Mesodermal cell (in vitro differentiated cells): ENCODE results near the gene DOCK2.
"Not testable (repeated sequence)": the region's sequence is repeated elsewhere in the genome, so short reads cannot be mapped to it uniquely, and the experiment has no call there.

Experiments
- H3K27ac ChIP-seq: 2 replicates; pipeline ENCODE4 v1.7.0; 2013; ENCODE audit warnings: mild to moderate bottlenecking, low read depth, low read length, moderate library complexity; ENCODE audit not compliant: severe bottlenecking
- H3K36me3 ChIP-seq: 2 replicates; pipeline ENCODE4 v1.7.1; 2013; ENCODE audit warnings: mild to moderate bottlenecking, low read length, moderate library complexity; ENCODE audit not compliant: control insufficient read depth, insufficient read depth
- H3K4me1 ChIP-seq: one replicate; pipeline ENCODE4 v1.7.1; 2013; ENCODE audit warnings: mild to moderate bottlenecking, low read length; ENCODE audit not compliant: insufficient read depth, control insufficient read depth, poor library complexity, severe bottlenecking
- H3K4me3 ChIP-seq: 2 replicates; pipeline ENCODE4 v1.7.0; 2013; ENCODE audit warnings: low read length, control low read depth, mild to moderate bottlenecking; ENCODE audit not compliant: insufficient read depth, poor library complexity, severe bottlenecking; ENCODE audit errors: extremely low read depth
- H3K9me3 ChIP-seq: 2 replicates; pipeline ENCODE4 v1.7.1; 2013; ENCODE audit warnings: mild to moderate bottlenecking, low read length, moderate library complexity; ENCODE audit not compliant: control insufficient read depth
- WGBS, 2 experiments: methylation state at CpG; one replicate each; pipeline ENCODE4 v1.1.5; 2013; ENCODE audit warnings: missing lambda C conversion rate in 2 of 2; ENCODE audit not compliant: insufficient coverage in 2 of 2; 5-methylcytosine and 5-hydroxymethylcytosine counted together

Gene DOCK2

GRCh38 chr5:169754737-169755136 is 117.7 kb downstream of the DOCK2 start:
- Histone ChIP-seq H3K36me3 (no peaks in the 10 kb centered on the region), H3K9me3 (no peaks in the 10 kb centered on the region), H3K4me1 (peaks cover 3% of the 10 kb centered on the region), H3K27ac (no peak overlapping the region), H3K4me3 (no peak overlapping the region)

- Histone ChIP-seq H3K4me1 (peaks cover 3% of the 10 kb centered on the region), H3K36me3 (no peaks in the 10 kb centered on the region), H3K4me3 (no peak overlapping the region), H3K27ac (no peak overlapping the region), H3K9me3 (no peaks in the 10 kb centered on the region)
- WGBS, 2 experiments: 95 to 97% methylated on average over 7 to 9 of the region's 10 CpGs
These were observed 119.1 kb downstream of the DOCK2 start for GRCh38 chr5:169756071-169756765.

- no peak overlapping the region for H3K4me3 ChIP-seq
- peaks cover 3% of the 10 kb centered on the region for H3K4me1 ChIP-seq
- WGBS, 2 experiments: 100% methylated on average over 1 of the region's 1 CpG; no CpG with 5 or more reads in 1 of the 2 experiments
- H3K9me3 ChIP-seq: no peaks in the 10 kb centered on the region
- no peaks in the 10 kb centered on the region for H3K36me3 ChIP-seq
- H3K27ac ChIP-seq: no peak overlapping the region
These were observed 119.9 kb downstream of the DOCK2 start for GRCh38 chr5:169757016-169757415.

GRCh38 chr5:169758886-169759285 is 121.8 kb downstream of the DOCK2 start:
- H3K4me1 ChIP-seq: peaks cover 15% of the 10 kb centered on the region
- H3K36me3 ChIP-seq: no peaks in the 10 kb centered on the region
- H3K9me3 ChIP-seq: no peaks in the 10 kb centered on the region
- no peak overlapping the region for H3K4me3 ChIP-seq
- no peak overlapping the region for H3K27ac ChIP-seq

GRCh38 chr5:169760229-169760628 is 123.2 kb downstream of the DOCK2 start:
- no peaks in the 10 kb centered on the region for H3K36me3 ChIP-seq
- no peaks in the 10 kb centered on the region for H3K9me3 ChIP-seq
- no peak overlapping the region for H3K4me3 ChIP-seq
- peaks cover 13% of the 10 kb centered on the region for H3K4me1 ChIP-seq
- H3K27ac ChIP-seq: no peak overlapping the region

- 88 to 100% methylated on average over 1 of the region's 2 CpGs for WGBS, 2 experiments
- H3K4me1 ChIP-seq: peaks cover 13% of the 10 kb centered on the region
- H3K36me3 ChIP-seq: no peaks in the 10 kb centered on the region
- no peak overlapping the region for H3K4me3 ChIP-seq
- H3K9me3 ChIP-seq: no peaks in the 10 kb centered on the region
- H3K27ac ChIP-seq: no peak overlapping the region
These were observed 125.4 kb downstream of the DOCK2 start for GRCh38 chr5:169762338-169763095.

GRCh38 chr5:169763376-169764017 is 126.4 kb downstream of the DOCK2 start:
- Histone ChIP-seq H3K36me3 (no peaks in the 10 kb centered on the region), H3K4me3 (no peak overlapping the region), H3K27ac (no peak overlapping the region), H3K9me3 (no peaks in the 10 kb centered on the region), H3K4me1 (peaks cover 13% of the 10 kb centered on the region)
- WGBS, 2 experiments: 64 to 89% methylated on average over 4 to 7 of the region's 8 CpGs

- no peaks in the 10 kb centered on the region for H3K36me3 ChIP-seq
- H3K9me3 ChIP-seq: no peaks in the 10 kb centered on the region
- 88 to 94% methylated on average over 3 of the region's 5 CpGs for WGBS, 2 experiments
- peaks cover 13% of the 10 kb centered on the region for H3K4me1 ChIP-seq
- H3K27ac ChIP-seq: no peak overlapping the region
- H3K4me3 ChIP-seq: no peak overlapping the region
These were observed 126.9 kb downstream of the DOCK2 start for GRCh38 chr5:169764018-169764378.

GRCh38 chr5:169765176-169765996 is 128.3 kb downstream of the DOCK2 start:
- H3K4me3 ChIP-seq: no peak overlapping the region
- 89 to 90% methylated on average over 2 of the region's 3 CpGs for WGBS, 2 experiments
- H3K36me3 ChIP-seq: no peaks in the 10 kb centered on the region
- no peaks in the 10 kb centered on the region for H3K9me3 ChIP-seq
- peaks cover 13% of the 10 kb centered on the region for H3K4me1 ChIP-seq
- H3K27ac ChIP-seq: no peak overlapping the region

GRCh38 chr5:169766943-169767342 is 129.9 kb downstream of the DOCK2 start:
- 87 to 92% methylated on average over 4 of the region's 6 CpGs for WGBS, 2 experiments
- H3K9me3 ChIP-seq, H3K36me3 ChIP-seq, H3K27ac ChIP-seq, H3K4me3 ChIP-seq: not testable (repeated sequence)
- peaks cover 13% of the 10 kb centered on the region for H3K4me1 ChIP-seq
